Mammary epithelial cell (primary cell): Measurements from ENCODE around the gene CCDC27.

Source experiments
- EZH2 ChIP-seq: IDR thresholded peaks from 2 replicates; pipeline ENCODE4 v1.6.1; 2012; ENCODE audit warnings: low read length, inconsistent platforms, borderline replicate concordance
- TF ChIP-seq, protein P1 (sequence below), 2 donors: IDR thresholded peaks in 1 of 2; conservative IDR thresholded peaks in 1 of 2; 2 replicates each; pipeline ENCODE4 v1.5.1; 2011 to 2012; ENCODE audit warnings: inconsistent platforms in 2 of 2, low read length in 2 of 2, mild to moderate bottlenecking in 2 of 2, control low read depth in 1 of 2, low read depth in 1 of 2; ENCODE audit not compliant: insufficient read depth in 1 of 2; ENCODE audit errors: extremely low read depth in 1 of 2

DNA sequence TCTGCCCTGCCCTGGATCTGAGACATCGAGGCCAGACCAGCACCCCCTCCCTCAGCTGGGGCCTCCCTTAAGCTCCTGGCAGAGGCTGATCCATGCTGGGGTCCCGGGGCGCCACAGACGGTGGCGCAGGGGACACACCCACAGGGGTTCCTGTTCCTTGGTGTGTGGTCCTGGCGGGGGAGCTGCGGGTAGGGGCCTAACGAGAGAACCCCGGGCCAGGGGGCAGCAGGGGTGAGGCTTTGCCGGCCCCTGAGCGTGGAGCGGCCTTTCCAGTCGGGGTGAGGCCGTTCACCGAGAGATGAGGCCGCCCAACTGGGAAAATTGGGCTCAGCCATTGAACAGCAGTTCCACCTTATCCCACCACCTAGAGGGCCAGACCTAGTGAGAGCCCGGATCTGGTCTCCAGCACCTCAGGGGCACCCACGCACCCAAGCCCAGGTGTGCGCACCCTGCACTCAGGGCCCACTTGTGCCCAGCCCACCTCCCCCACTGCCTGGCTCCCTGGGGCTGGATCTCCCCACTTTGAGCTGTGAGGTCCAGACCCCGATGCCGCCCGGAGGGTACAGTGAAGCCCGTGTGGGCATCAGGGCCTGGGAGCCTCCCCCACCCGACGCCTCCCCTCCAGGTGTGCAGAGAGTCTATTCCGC is 45.5 kb upstream of the CCDC27 start:
- TF ChIP-seq, protein P1, sequence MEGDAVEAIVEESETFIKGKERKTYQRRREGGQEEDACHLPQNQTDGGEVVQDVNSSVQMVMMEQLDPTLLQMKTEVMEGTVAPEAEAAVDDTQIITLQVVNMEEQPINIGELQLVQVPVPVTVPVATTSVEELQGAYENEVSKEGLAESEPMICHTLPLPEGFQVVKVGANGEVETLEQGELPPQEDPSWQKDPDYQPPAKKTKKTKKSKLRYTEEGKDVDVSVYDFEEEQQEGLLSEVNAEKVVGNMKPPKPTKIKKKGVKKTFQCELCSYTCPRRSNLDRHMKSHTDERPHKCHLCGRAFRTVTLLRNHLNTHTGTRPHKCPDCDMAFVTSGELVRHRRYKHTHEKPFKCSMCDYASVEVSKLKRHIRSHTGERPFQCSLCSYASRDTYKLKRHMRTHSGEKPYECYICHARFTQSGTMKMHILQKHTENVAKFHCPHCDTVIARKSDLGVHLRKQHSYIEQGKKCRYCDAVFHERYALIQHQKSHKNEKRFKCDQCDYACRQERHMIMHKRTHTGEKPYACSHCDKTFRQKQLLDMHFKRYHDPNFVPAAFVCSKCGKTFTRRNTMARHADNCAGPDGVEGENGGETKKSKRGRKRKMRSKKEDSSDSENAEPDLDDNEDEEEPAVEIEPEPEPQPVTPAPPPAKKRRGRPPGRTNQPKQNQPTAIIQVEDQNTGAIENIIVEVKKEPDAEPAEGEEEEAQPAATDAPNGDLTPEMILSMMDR (conservative IDR thresholded peaks at IDR 0.05 in 1 of 2, IDR thresholded peaks at IDR 0.05 in 1 of 2; ENCODE audit: extremely low read depth in 1 of 2, insufficient read depth in 1 of 2, low read depth in 1 of 2, low read length in 2 of 2) = no peak
- no peak for TF ChIP-seq EZH2
